Pons (tissue), 1 donor: Measurements from ENCODE around the gene ADARB2.

Experiments
- DNase-seq: peaks from one replicate; pipeline ENCODE4 v3.0.0-alpha.2; 2016; ENCODE audit warnings: low spot score

ADARB2 gene

DNA sequence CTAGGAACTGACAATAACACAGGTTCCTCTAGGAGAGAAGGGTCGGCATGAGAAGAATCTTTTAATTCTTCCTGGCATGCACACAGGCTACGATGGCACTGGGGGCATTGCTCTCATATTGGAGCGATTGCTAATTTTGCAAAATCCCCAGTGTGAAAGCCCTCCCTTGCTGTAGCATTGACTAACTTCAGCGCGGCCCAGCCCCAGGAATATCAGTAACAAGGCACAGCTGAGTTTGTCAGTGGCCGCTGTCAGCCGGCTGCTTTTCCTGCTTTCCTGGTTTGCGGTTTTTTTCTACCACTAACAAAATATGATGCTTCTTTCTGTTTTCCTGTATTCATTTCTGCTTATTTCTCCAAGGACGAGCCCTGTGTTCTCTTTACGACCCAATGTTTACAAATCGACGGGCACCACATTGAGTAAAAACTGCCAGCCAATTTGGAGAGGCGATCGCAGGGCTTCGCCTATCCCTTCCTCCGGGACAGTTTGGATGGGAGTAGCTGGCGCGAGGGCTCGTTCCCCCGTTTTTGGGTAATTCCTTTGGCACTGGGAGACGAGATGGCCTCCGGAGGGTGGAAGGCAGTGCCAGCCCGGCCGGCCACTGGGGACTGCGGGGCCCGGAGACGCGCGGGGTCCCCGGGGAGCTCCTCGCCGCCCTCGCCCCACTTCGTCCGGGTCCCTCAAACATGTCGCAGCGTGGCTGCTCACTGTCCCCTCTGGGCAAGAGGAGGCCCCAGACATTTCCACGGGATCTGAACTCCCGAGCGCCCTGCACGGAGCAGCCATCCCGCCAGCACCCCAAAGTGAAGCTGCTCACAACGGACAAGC lies 967 bp downstream of the ADARB2 start:
- no peak for DNase-seq

DNA sequence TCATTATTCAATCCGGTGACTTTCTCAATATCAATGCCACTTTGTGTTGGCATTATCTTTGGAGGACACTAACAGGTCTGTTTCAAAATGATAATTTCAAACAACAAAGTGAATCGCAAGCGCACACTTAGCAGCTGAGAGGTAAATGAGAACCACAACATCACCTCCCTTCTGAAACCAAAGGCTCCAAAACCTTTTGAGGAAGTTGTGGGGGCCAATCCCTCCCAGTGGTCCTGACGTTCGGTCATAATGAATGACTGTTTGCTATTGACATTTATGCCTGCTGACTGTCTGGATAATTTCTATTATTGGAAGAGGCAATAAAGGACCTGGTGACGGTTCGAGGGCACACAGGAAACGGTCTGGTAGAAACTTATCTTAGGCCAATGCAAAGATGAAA lies 1.8 kb downstream of the ADARB2 start:
- no peak for DNase-seq

DNA sequence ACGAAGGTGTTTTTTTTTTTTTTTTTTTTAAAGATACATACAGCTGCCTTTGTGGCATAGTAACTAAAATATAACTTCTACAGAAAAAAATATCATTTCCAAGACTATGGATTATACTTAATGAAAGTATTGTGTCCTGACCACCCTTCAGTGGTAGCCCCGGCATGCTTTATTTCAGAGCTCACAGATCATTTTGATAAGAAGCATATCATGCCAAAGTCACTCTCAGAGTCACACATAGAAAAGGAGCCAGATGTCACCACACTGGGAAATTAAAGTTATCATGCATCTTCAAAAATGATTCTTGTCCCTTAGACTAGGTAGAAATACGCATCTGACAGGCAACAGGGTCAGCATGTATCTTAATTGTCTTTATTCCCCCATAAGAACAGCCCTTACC lies 3.0 kb downstream of the ADARB2 start:
- DNase-seq = no peak

DNA sequence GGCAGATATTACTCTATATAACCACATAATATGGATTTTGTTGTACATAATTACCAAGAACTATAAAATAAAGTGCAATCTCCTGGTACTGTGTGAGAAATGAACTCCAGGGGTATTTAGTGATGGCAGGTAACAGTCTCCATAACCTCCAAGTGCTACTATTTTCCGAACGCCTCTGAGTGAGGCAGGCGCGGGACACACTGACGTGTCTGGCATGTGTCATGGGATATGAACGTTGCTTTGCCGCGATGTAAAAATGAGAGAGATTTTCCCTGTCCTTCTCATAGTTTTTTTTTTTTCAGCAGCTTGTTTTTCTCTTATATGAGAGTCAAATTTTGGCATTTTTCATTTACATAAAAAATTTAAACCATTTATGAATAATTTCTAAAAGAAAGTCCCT lies 3.6 kb downstream of the ADARB2 start:
- no peak for DNase-seq

DNA sequence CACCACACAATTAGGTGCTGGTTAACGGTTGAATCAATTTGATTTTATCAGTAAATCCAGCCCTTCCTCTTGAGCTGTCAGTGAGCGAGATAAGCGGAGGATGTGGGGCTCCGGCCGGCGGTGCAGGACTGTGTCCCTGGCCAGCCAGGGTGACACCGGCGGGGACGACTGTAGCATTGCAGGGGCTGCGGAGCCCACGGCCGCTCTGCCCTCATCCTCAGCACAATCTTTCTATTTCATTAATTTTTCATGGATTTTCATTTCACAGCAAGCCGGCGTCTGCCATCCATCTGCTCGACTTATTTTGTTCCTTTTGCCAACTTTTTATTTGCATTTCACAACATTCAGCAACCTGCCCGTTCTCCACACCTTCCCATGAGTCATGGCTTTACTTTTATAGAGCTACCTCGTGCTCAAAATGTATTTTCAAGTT lies 4.7 kb downstream of the ADARB2 start:
- DNase-seq = no peak

DNA sequence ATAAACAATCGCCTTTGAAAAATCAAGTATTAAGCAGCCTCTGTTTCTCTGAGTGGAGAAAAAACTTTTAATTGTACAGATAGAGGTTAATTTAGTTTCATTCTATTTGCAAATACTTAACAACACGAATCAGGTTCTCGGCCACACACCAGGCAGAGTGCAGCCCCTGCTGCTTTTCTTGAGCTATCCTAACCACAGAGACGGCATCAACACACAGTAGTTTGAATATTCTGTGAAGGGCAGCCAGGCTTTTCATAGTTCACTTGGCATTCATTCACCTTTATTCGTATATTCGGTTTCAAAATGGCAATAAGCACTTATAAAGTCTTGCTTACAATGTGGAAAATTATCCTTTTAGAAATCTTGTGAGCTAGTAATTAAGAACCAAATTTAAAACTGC lies 5.7 kb downstream of the ADARB2 start:
- DNase-seq = no peak

DNA sequence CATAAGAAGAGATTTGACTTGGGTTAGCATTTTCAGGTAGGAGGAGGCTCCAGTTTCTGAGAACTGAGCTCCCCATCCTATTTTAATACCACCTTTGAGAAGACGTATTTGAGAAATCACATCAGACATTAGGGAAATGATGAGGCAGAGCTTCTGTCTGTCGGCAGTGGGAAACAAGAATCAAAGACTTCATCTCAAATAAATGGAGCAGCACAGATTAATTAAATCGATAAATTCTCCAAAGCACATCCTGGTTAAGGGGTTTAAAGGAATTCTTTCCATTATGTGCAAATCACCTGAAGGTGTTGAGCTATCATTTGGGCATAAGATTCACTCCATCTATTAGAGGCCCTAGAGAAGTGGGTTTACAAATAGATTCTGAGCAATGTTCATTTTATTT lies 7.6 kb downstream of the ADARB2 start:
- DNase-seq = no peak

DNA sequence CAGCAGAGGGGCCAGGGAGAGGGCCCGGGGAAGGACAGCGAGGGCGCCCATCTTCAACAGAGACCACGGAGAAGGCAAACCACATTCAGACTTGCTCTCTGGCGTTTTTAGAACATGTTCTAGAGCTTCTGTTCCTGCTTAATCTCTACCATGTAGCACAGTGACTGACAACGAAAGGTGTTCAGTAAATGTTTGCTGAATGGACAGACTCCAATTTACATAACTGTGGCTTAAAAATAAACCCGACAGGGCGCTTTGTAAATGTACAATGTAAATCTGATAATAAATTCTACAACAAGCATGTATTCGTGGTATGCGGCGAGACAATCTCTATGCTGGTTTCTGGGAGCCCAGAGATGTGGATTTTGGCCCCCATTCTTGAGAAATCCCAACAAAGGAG lies 10.5 kb downstream of the ADARB2 start:
- no peak for DNase-seq

DNA sequence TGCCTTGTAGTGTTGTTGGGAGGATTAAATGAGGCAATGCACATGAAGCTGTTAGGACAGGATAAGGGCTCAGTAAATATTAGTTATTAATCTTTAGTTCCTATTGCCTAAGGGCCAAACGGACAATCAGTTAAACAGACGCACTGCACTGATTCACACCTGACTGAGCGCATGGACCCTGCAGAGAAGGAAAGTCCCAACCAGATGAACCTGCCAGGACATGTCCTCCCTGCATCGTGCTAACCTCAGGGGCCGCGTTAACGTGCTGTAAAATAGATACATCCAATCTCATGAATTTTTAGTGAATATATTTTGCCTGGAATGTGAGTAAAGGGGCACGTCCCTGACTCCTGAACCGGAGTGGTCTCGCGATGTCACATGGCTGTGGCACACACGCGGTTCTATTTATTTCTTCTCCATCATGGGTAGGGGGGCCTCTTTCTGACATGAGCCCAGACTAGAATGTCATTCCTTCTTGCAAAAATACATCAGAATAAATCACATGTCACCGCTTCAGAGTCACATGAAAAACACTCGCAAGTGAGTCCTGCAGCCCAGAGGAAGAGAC lies 12.3 kb downstream of the ADARB2 start:
- no peak for DNase-seq

DNA sequence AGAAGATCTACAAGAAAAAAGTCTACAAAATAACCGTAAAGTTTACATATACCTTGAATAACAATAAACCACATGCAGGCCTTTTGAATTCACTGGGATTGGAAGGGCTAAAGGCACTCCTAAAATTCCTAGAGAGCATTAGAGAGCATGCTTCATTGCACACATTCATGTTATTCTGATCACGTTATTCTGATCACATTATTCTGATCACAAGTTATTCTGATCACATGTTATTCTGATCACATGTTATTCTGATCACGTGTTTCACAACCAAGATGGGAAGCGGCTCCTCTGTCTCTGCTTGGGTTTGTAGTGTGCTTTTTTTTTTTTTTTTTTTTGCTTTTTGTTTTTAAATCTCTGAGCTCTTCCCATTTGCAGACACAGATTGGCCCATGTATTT lies 20.5 kb downstream of the ADARB2 start:
- no peak for DNase-seq

DNA sequence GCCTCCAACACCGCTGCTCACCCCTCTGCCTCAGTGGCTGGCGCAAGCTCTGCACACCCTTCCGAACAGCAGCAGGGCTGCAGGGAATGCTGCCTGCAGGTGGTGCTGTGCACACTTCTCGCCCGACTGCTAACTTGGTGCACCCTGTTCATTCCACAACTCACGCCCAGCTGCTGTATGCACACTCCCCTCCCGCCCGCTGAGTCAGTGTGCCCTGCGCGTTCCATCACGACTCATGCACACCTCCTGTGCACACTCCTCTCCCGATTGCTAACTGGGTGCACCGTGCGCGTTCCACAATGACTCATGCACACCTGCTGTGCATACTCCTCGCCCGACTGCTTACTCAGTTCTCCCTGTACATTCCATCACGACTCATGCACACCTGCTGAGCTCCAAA lies 21.5 kb downstream of the ADARB2 start:
- no peak for DNase-seq

DNA sequence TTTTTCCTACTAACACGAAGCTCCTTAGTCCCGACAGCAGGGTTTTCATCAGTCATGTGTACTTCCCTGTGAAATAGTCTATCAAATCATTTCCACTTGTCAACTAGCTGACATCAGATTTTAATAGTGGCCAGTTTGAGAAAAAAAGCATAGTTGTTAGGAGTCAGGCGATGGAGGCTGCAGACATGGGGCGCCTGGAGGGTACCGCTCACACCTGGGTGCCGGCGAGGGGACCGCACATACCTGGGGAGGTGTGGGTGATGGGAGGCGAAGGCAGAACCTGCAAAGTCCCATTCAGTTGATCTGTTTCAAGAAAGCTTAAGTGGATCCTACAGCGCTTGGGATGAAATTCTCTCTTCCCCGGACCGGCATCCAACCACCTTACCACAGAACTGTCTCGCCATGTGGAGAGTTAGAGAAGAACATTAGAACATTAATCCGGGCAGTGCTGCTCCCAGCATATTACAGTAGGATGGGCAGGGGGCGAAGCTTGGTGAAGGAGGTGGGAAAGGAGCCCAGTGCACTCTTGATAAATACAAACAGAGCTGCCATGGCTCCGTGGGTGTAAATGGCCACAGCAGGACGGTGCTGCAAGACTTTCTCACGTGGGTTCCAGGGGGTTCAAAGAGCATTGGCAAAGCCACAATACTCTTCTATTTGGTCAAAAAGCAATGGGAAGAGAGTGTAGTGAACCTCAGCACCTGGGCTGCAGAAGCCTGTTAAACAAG lies 24.2 kb downstream of the ADARB2 start:
- DNase-seq = no peak

DNA sequence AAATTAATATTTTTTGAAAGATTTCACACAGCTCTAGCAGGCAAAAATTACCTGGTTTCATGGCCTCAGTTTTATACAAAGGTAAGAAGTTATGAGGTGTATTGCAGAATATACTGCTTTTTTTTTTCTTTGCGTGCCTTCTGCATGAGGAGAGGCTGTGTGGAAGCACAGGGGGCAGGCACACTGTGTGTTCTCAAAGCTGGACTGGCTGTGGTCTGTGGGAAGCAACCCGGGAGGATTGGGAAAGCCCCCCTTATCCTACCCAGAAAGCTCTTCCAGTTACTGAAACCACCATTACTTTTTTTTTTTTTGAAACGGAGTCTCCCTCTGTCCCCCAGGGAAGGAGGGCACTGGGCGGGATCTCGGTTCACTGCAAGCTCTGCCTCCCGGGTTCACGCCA lies 25.0 kb downstream of the ADARB2 start:
- no peak for DNase-seq

DNA sequence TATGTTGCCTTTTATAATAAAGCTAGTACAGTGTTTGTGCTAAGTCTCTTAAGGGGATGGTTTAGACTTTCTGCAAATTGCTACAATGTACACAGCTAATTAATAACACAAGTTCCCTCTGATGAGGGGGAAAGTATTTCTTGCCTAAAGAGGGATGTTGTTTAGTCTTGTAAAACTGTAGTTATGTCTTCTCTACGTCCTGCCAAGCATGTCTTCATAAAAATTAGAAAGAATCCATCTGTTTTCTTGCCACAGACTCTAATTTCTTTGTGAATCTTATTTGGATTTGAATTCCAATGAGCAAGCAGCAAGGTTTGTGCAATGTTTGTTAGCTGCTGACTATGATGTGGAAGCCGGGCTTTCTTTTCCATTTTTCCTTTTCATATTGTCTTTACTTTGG lies 28.2 kb downstream of the ADARB2 start:
- no peak for DNase-seq

DNA sequence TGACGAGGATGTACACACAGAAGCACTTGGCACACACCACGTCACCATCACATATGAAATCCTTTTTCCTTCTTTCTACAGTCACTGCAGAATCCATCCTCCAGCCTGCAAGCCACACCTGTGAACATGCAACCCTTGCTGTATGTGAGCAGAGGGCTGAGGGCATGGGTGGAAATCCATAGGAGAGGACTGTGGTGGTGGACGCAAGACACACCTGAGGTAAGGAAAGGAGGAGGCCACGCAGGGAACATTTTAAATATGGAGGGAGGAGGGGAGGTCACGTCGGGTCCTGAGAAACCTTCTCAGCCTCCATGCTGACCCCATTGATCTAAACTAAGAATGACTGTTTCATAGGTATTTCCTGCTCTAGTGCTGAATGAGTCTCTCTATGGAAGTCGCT lies 28.6 kb downstream of the ADARB2 start:
- DNase-seq = no peak

DNA sequence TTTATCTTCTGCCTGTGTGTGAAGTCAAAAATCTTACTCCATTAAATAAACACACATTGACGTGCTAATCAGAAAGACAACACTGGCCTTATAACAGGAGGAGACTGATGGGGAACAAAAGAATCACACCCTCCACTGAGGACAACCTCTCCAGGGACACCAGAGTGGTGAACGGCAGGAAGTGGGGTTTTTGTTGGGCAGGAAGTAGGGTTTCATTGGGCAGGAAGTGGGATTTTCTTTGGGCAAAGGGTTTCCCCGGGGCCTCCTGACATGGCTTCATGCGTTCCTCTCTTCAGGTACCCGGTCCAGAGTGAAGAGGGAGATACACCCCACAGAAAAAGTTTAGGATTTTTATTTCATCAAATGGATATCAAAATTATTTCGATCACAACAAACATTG lies 30.6 kb downstream of the ADARB2 start:
- DNase-seq = no peak

DNA sequence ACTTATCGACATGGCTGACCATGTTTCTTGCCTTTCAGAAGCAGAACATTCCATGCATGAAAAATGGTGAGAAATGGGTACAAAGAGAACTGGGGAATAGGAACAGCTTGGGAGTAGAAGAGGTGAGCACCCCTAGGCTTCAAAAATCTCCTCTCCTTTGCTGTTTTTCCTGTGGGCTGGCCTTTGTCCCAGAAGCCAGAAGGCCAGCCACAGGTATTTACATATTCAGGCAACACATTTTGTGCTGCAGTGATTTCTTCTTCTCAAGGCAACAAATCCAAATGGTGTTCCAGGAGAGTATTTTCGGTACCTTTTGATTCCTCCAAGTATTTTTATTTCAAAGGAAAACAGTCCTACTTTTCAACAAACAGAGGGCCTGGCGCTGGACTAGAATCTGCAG lies 31.1 kb downstream of the ADARB2 start:
- peak; percentile 5 for DNase-seq

DNA sequence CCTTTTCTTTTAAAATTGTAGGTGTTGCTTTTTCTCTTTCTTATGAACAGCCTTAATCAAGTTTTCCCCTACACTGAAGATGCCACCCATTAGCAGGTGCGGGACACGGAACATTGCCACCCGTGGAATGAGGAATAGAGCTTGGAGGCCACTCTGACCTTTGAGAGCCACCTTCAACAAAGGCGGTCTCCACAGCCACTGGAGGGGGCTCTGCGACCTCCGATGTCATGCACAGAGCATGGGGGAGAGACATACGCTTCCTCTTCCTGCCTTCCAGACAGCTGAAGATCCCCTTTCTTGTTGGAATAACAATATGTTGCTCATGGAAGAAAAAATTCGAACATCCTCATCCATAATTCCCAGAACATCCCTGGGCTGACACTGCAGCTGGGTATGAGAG lies 39.1 kb downstream of the ADARB2 start:
- no peak for DNase-seq

DNA sequence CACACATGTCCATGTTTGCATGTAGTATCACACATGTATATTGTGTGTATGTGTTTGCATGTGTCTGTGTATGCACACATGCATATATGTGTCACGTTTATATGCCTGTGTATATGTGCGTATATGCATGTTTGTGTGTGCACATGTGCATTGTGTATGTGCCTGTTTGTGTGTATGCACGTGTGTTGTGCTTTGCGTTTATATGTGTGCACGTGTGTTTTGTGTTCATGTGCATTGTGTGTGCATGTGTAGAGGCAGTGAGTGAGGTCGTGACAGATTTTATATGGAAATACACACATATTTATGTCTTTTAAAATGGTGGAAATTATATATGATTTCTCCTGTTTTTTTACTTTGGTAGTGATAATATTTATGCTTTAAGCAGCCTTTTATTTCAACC lies 41.2 kb downstream of the ADARB2 start:
- no peak for DNase-seq

DNA sequence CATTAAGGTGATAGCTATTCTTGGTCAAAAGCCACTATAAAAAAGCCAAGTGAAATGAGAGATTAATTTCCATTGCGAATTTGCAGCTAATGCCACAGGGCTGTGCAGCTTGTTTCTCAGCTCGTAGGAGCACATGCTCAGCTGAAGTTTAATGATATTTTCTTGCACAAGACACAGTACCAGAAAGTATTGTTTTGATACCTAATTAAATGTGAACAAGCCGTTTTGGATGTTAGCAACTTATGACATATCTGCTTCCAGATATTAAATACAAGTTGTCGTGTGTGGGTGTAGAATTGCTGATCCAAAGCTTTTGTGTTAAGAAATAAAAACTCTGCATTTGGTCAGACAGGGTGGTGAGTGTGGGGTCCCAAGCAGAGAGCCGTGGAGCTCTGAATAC lies 47.2 kb downstream of the ADARB2 start:
- DNase-seq = no peak

DNA sequence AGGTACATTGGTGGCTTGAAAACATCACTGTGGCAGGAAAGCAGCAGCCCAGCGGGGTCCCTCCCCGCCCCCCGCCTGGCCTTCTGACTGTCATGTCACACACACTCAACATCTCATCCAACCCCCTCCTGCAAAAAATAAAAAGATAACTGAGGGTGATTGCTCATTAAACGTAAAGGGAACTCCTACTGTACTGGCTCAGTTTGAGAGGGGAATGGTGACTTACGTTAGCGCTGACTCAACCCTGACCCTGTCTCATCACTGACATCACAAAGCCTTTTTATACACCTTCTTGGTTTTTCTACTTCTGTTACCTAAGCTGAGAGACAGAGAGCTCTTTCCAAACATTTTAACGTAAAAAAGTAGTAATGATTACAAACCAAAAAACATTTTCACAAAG lies 48.8 kb downstream of the ADARB2 start:
- DNase-seq = no peak

DNA sequence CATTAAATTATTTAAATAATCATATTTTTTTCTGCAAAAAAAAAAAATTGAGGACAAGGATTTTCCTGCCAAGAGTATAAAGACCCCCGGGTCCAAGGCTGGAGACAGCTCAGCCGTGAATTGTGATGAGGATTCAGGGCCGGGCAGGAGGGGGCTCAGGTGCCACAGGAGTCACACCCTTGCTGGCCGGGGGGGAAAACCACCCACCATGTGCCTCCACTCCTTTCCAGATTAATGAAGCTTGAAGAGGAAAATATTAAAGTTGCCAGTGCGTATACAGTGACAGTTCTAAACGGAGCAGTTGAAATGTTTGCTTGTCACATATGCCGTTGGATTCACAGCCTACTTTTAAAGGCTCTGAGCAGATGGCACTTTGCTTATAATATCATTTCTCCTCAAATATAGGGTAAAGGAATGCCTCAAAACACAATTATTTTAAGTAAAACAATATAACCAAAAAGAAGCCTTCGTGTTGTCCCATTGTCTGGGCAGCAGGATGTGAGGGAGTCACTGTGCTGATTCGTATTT lies 49.6 kb downstream of the ADARB2 start:
- no peak for DNase-seq

DNA sequence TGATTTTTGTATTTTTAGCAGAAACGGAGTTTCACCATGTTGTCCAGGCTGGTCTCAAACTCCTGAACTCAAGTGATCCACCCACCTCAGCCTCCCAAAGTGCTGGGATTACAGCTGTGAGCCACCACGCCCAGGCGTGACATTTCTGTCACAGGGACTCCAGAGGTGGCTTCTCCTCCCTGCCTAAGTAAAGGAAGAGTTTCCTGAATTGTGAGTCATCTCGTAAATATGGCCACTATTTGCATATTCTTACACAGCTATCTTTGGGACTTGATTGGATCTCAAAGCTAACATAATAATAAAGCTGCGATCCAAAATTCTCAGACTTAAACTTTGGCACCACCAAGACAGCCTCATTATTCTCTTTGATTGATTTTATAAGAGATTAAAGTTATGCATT lies 50.1 kb downstream of the ADARB2 start:
- no peak for DNase-seq
